Lower lobe of right lung (tissue), 2 donors: ENCODE measurements around the gene TPRN. TPM values are rescaled to one million over a fixed set of nuclear protein-coding genes. Genes with fewer than 3 reads are reported as not detected.

Experiments
- ATAC-seq, 2 donors: fragments of 200-7000 bp; cut with Tn5 transposase; one replicate each; pipeline ENCODE4 v1.9.1; 2020 to 2022; ENCODE audit warnings: mild to moderate bottlenecking in 2 of 2, moderate library complexity in 2 of 2
- DNase-seq: peaks from one replicate; pipeline ENCODE4 v3.0.0-alpha.2; 2020
- H3K27ac ChIP-seq: fragments of 200-600 bp; one replicate; pipeline ENCODE4 v1.8.0; 2022
- H3K27me3 ChIP-seq: fragments of 200-600 bp; one replicate; pipeline ENCODE4 v1.8.0; 2022; ENCODE audit warnings: low read depth
- H3K36me3 ChIP-seq: fragments of 200-600 bp; one replicate; pipeline ENCODE4 v1.8.0; 2022; ENCODE audit warnings: mild to moderate bottlenecking
- H3K4me1 ChIP-seq: fragments of 200-600 bp; one replicate; pipeline ENCODE4 v1.8.0; 2022
- H3K4me3 ChIP-seq: fragments of 200-600 bp; one replicate; pipeline ENCODE4 v1.8.0; 2022; ENCODE audit warnings: mild to moderate bottlenecking
- H3K9me3 ChIP-seq: fragments of 200-600 bp; one replicate; pipeline ENCODE4 v1.8.0; 2022
- intact Hi-C: fragments of 100-400 bp; cut with DNase I; formaldehyde crosslinking; loops from one replicate; pipeline ENCODE4 v1.11.0; 2022
- total RNA-seq: library from RNA; stranded (reverse); fragmentation: NEBNext Ultra II Directional; extraction: Animal tissue kit (Norgen Biotek cat#: 25700); gene quantifications from one replicate; pipeline ENCODE4 v1.2.1, GENCODE V29; 2021
- TF ChIP-seq, protein P1 (sequence below): fragments of 200-600 bp; IDR thresholded peaks from one replicate; pipeline ENCODE4 v1.8.0; 2022; ENCODE audit warnings: antibody characterized with exemption, mild to moderate bottlenecking
- donor health status: DM: no; HTN: yes; CAD: no; lungs with severe emphysema.

Gene TPRN
- total RNA-seq, 1 donor from 2014 or later, result 17.8 TPM

GRCh38 chr9:137227054-137227852 is 26.7 kb upstream of the TPRN start, which contains the start of gene RNF224:
Gene RNF224 (plus strand): TSS chr9:137227502. CDS start chr9:137228336, 834 bp downstream.
- TF ChIP-seq, protein P1, sequence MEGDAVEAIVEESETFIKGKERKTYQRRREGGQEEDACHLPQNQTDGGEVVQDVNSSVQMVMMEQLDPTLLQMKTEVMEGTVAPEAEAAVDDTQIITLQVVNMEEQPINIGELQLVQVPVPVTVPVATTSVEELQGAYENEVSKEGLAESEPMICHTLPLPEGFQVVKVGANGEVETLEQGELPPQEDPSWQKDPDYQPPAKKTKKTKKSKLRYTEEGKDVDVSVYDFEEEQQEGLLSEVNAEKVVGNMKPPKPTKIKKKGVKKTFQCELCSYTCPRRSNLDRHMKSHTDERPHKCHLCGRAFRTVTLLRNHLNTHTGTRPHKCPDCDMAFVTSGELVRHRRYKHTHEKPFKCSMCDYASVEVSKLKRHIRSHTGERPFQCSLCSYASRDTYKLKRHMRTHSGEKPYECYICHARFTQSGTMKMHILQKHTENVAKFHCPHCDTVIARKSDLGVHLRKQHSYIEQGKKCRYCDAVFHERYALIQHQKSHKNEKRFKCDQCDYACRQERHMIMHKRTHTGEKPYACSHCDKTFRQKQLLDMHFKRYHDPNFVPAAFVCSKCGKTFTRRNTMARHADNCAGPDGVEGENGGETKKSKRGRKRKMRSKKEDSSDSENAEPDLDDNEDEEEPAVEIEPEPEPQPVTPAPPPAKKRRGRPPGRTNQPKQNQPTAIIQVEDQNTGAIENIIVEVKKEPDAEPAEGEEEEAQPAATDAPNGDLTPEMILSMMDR, result peak; percentile 92
- ATAC-seq, result peak; percentile 73 to 75
- H3K27ac ChIP-seq, result peak within 1 kb of the TSS; percentile 77

DNA sequence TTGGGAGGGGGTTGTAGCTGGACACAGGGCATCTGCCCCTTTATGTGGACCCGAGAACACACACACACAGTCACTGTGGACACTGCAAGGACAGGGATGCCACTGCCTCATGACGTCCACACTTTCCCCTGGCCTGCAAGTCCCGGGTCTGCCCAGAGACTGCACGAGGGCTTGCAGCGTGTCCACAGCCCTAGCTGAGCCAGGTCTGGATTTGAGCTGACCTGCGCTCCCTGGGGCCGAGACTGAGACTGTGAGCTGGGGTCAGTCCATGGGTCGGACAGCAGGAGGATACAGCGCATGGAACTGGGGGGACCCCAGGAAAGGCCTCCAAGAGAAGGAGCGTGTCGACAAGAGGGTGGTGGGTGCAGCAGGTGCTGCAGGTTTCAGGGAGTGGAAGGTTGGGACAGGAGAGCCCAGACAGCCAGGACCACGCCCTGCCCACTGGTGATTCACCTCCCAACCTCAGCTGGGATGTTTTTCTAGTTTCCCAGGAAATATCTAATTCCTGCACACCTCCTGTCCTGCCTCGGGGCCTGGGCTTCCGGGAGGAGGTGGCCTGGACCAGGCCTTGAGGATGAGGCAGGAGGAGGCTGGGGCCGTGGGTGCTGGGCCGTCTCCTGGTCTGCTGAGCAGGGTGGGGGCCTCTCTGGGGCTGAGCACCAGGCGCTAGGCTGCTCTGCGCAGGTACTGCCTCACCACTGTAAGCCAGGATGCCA is 26.0 kb upstream of the TPRN start:
- H3K27ac ChIP-seq, result peak overlapping the region; percentile 77
- peak overlapping the region; percentile 6 for H3K4me3 ChIP-seq
- H3K9me3 ChIP-seq, result no peaks in the 10 kb centered on the region
- TF ChIP-seq, protein P1, result no peak
- H3K36me3 ChIP-seq, result no peaks in the 10 kb centered on the region
- H3K27me3 ChIP-seq, result peaks cover 30% of the 10 kb centered on the region
- DNase-seq (no peak), ATAC-seq (peak in 1 of 2 donors; percentile 2)
- peaks cover 30% of the 10 kb centered on the region for H3K4me1 ChIP-seq
- intact Hi-C loops, result no loop called here

More at GRCh38 chr9:137227054-137227852, 26.7 kb upstream of the TPRN start, which contains the start of gene RNF224:
- H3K4me1 ChIP-seq, result peaks cover 30% of the 10 kb centered on the region
- no peaks in the 10 kb centered on the region for H3K36me3 ChIP-seq
- peaks cover 38% of the 10 kb centered on the region for H3K27me3 ChIP-seq
- DNase-seq, result peak; percentile 90
- H3K4me3 ChIP-seq, result peak within 1 kb of the TSS; percentile 6
- no peaks in the 10 kb centered on the region for H3K9me3 ChIP-seq
- intact Hi-C loops, result no loop called here

DNA sequence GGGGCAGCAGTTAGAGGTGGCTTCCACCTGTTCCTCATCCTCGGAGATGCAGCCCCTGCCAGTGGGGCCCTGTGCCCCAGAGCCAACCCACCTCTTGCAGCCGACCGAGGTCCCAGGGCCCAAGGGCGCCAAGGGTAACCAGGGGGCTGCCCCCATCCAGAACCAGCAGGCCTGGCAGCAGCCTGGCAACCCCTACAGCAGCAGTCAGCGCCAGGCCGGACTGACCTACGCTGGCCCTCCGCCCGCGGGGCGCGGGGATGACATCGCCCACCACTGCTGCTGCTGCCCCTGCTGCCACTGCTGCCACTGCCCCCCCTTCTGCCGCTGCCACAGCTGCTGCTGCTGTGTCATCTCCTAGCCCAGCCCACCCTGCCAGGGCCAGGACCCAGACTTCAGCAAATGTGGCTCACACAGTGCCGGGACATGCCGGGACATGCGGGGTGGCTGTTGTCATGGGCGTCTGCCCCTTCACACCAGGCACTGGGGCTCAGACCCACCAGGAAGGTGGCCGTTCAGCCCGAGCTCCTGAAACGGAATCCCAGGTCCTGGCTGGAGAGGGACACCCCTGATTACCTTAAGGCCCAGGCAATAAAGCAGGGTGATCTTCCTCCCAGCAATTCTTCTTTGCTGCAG is 25.3 kb upstream of the TPRN start:
- ATAC-seq (no peak), DNase-seq (no peak)
- Histone ChIP-seq H3K27me3 (peaks cover 23% of the 10 kb centered on the region), H3K36me3 (no peaks in the 10 kb centered on the region), H3K4me3 (no peak overlapping the region), H3K4me1 (peaks cover 30% of the 10 kb centered on the region), H3K27ac (peak overlapping the region; percentile 77), H3K9me3 (no peaks in the 10 kb centered on the region)
- TF ChIP-seq, protein P1, result no peak
- intact Hi-C loops, result no loop called here

- H3K36me3 ChIP-seq, result no peaks in the 10 kb centered on the region
- peak within 1 kb of the TSS; percentile 91 for H3K27ac ChIP-seq
- H3K9me3 ChIP-seq, result no peaks in the 10 kb centered on the region
- intact Hi-C loops, result no loop called here
- peak within 1 kb of the TSS; percentile 78 for H3K4me3 ChIP-seq
- H3K4me1 ChIP-seq, result peaks cover 30% of the 10 kb centered on the region
- DNase-seq (no peak), ATAC-seq (no peak)
- H3K27me3 ChIP-seq, result peaks cover 16% of the 10 kb centered on the region
- TF ChIP-seq, protein P1, result no peak
Observed at GRCh38 chr9:137224830-137225694, 24.5 kb upstream of the TPRN start, which contains the start of gene CYSRT1. Gene CYSRT1 (plus strand): TSS chr9:137225174. CDS start chr9:137225622, 448 bp downstream.
